ENCODE results near the gene C5.

- TF ChIP-seq CTCF (conservative IDR thresholded peaks at IDR 0.05) = no peak
- no peak for TF ChIP-seq ZFX (IDR thresholded peaks at IDR 0.05)
Measured at GRCh38 chr9:120941046-120941770, 108.9 kb downstream of the C5 start.
